ENCODE measurements around the gene PRUNE1.

Gene PRUNE1

DNA sequence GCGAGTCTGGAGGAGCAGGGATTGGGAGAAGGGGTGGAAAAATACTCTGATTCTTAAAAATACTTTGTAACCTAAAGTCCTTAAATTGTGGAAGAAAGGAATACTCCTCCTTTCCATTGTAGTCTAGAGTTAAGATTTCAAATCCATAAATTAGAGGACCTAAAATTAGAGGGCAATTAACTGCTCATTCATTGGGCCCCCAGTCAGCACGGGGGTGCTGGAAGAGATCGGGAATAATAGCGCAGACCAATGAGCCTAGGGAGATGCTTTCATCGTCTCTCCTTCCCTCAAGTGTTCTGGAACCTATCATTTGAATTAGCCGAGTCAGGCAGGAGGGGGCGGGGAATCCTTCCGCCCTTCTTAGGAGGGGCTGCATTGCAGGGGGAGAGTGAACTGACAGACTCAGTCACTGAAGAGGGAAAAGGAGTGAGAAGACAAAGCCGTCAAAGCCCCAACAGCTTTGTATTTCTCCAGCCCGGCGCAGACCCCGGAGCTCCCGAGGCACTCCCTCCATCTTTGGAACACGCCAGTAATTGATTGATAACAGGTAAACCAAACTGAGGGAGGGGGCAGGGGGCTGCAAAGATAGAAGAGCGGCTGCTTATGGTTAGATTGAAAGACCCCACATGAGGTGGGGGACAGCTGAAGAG, 51.9 kb downstream of the PRUNE1 start, which contains the start of gene MLLT11:
MLLT11 (plus strand) TSS at position 391 of the 650 bp plus-strand sequence. CDS start 6,828 bp downstream, outside the sequence.
- Histone ChIP-seq H3K4me3 (ENCODE audit: insufficient read depth, low read length, poor library complexity, severe bottlenecking) (peak within 1 kb of the TSS; percentile 87), H3K27me3 (ENCODE audit: low read length) (no peaks in the 10 kb centered on the region), H3K9me2 (replicated peaks; ENCODE audit: insufficient read depth, low read length) (no peaks in the 10 kb centered on the region), H3K36me3 (ENCODE audit: low read length) (0 out of 2 replicates have a peak, but pooled peaks cover 3% of the 10 kb centered on the region), H4K20me1 (ENCODE audit: low read depth, low read length) (no peaks in the 10 kb centered on the region; the same call in 1 of the 2 replicates), H3K9me3 (ENCODE audit: insufficient read depth, low read length) (no peaks in the 10 kb centered on the region), H3K79me2 (ENCODE audit: insufficient read depth, low read length) (peaks cover 52% of the 10 kb centered on the region), H3K4me2 (ENCODE audit: low read depth, low read length, poor library complexity, severe bottlenecking) (peak within 1 kb of the TSS; percentile 83), H3K27ac (ENCODE audit: low read depth, low read length) (peak within 1 kb of the TSS; percentile 74), H2AFZ (ENCODE audit: low read depth, low read length, severe bottlenecking) (peak within 1 kb of the TSS; percentile 72), H3K9ac (ENCODE audit: low read length) (peak within 1 kb of the TSS; percentile 95), H3F3A (ENCODE audit: insufficient read depth) (peaks cover 15% of the 10 kb centered on the region)
- TF ChIP-seq, protein P1, sequence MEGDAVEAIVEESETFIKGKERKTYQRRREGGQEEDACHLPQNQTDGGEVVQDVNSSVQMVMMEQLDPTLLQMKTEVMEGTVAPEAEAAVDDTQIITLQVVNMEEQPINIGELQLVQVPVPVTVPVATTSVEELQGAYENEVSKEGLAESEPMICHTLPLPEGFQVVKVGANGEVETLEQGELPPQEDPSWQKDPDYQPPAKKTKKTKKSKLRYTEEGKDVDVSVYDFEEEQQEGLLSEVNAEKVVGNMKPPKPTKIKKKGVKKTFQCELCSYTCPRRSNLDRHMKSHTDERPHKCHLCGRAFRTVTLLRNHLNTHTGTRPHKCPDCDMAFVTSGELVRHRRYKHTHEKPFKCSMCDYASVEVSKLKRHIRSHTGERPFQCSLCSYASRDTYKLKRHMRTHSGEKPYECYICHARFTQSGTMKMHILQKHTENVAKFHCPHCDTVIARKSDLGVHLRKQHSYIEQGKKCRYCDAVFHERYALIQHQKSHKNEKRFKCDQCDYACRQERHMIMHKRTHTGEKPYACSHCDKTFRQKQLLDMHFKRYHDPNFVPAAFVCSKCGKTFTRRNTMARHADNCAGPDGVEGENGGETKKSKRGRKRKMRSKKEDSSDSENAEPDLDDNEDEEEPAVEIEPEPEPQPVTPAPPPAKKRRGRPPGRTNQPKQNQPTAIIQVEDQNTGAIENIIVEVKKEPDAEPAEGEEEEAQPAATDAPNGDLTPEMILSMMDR (IDR thresholded peaks at IDR 0.05; ENCODE audit: insufficient read depth, low read length, poor library complexity, severe bottlenecking): no peak
- TF ChIP-seq EZH2phosphoT487 (conservative IDR thresholded peaks at IDR 0.05; ENCODE audit: low read length): no peak

DNA sequence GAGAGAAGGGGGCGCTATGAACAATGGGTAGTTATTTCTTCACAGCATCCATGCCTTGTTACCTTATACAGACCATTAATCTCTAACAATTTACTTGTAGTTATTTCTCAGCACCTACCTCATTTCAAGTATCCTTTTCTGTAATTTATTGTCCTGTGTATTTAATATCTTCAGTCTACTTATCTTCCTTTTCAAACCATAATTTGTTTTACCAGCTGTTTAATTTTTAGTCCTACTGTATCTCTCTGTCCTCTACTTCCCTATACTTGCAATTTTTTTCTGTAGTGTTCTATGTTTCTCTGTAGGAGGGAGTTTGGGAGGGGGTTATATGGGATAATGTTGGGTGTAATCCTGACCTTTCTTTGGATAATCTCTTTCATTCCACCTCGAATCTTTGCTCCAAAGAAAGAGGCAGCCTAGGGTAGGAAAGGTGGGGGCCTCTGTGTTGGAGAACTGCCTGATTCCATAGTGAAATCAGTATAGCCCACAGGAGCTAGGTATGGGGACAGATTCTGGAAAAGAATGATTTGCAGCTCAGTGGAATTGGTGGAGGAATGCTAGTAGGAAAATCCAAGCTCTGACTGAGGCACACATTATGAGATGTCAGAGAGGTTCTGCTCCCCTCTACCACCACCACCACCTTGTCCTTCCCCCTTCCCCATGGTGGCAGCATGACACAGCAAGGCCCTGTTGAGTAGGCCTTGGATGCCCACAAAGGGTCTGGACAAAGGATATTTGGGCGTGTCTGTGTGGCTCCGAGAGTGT, 52.6 kb downstream of the PRUNE1 start:
- Histone ChIP-seq H3K9me2 (replicated peaks; ENCODE audit: insufficient read depth, low read length) (no peaks in the 10 kb centered on the region), H2AFZ (ENCODE audit: low read depth, low read length, severe bottlenecking) (peak overlapping the region; percentile 72), H3K27ac (ENCODE audit: low read depth, low read length) (peak overlapping the region; percentile 74), H4K20me1 (ENCODE audit: low read depth, low read length) (no peaks in the 10 kb centered on the region; the same call in 1 of the 2 replicates), H3F3A (ENCODE audit: insufficient read depth) (peaks cover 17% of the 10 kb centered on the region), H3K4me2 (ENCODE audit: low read depth, low read length, poor library complexity, severe bottlenecking) (peak overlapping the region; percentile 83), H3K79me2 (ENCODE audit: insufficient read depth, low read length) (peaks cover 50% of the 10 kb centered on the region), H3K9ac (ENCODE audit: low read length) (peak overlapping the region; percentile 95), H3K27me3 (ENCODE audit: low read length) (no peaks in the 10 kb centered on the region), H3K36me3 (ENCODE audit: low read length) (no peaks in the 10 kb centered on the region), H3K4me3 (ENCODE audit: insufficient read depth, low read length, poor library complexity, severe bottlenecking) (peak overlapping the region; percentile 87), H3K9me3 (ENCODE audit: insufficient read depth, low read length) (no peaks in the 10 kb centered on the region)
- TF ChIP-seq EZH2phosphoT487 (conservative IDR thresholded peaks at IDR 0.05; ENCODE audit: low read length): no peak
- TF ChIP-seq, protein P1 (IDR thresholded peaks at IDR 0.05; ENCODE audit: insufficient read depth, low read length, poor library complexity, severe bottlenecking): no peak

DNA sequence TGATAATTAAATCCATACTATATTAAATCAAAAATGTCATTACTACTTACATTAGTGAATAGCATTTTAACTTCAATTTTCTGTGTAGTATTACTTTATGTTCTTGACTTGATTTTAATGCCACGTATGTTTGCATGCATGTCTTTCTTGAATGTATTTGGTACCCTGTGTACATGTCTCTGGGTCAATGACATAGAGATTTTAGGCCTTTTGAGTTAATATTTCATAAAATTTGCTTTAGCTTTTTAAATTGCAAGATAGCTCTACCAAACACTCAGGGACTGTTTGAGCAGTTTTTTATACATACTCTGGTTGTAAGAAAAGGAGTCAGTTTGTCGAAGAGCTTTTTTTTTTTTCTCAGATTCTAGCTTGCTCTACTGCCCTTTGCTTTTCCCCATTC, 53.5 kb downstream of the PRUNE1 start:
- H4K20me1 ChIP-seq (ENCODE audit: low read depth, low read length): no peaks in the 10 kb centered on the region; the same call in 1 of the 2 replicates
- TF ChIP-seq, protein P1 (IDR thresholded peaks at IDR 0.05; ENCODE audit: insufficient read depth, low read length, poor library complexity, severe bottlenecking): no peak
- TF ChIP-seq EZH2phosphoT487 (conservative IDR thresholded peaks at IDR 0.05; ENCODE audit: low read length): no peak
- no peak overlapping the region for H2AFZ ChIP-seq (ENCODE audit: low read depth, low read length, severe bottlenecking)
- peak overlapping the region; percentile 83 for H3K4me2 ChIP-seq (ENCODE audit: low read depth, low read length, poor library complexity, severe bottlenecking)
- peaks cover 17% of the 10 kb centered on the region for H3F3A ChIP-seq (ENCODE audit: insufficient read depth)
- H3K9me3 ChIP-seq (ENCODE audit: insufficient read depth, low read length): no peaks in the 10 kb centered on the region
- H3K36me3 ChIP-seq (ENCODE audit: low read length): no peaks in the 10 kb centered on the region
- H3K27ac ChIP-seq (ENCODE audit: low read depth, low read length): no peak overlapping the region
- H3K4me3 ChIP-seq (ENCODE audit: insufficient read depth, low read length, poor library complexity, severe bottlenecking): no peak overlapping the region
- H3K79me2 ChIP-seq (ENCODE audit: insufficient read depth, low read length): peaks cover 42% of the 10 kb centered on the region
- H3K9me2 ChIP-seq (replicated peaks; ENCODE audit: insufficient read depth, low read length): no peaks in the 10 kb centered on the region
- no peak overlapping the region for H3K9ac ChIP-seq (ENCODE audit: low read length)
- H3K27me3 ChIP-seq (ENCODE audit: low read length): no peaks in the 10 kb centered on the region

All from SU-DHL-6 (cell line).